HEK293 (cell line): ENCODE data around the gene PPP1R18.

Experiments
- CTCF ChIA-PET: fragments of 350-600 bp; formaldehyde crosslinking; extraction: SDS; loops from one replicate; lab custom pipeline; 2021; ENCODE audit warnings: antibody characterized with exemption; lab: Yijun Ruan, JAX
- POLR2A ChIA-PET: fragments of 300-600 bp; formaldehyde crosslinking; extraction: SDS; loops from one replicate; lab custom pipeline; 2020; ENCODE audit warnings: antibody characterized with exemption, inconsistent platforms; lab: Yijun Ruan, JAX
- H3K27ac ChIP-seq: fragments of 200-500 bp; sonication (Bioruptor generic); 2 replicates; pipeline ENCODE4 v1.5.1; 2014; ENCODE audit warnings: low read depth, low read length, control low read depth, inconsistent platforms; ENCODE audit errors: extremely low read depth
- H3K36me3 ChIP-seq, 2 experiments: fragments of 200-500 bp in 1 of 2; sonication (Bioruptor generic) in 1 of 2; 1 replicate in 1 of 2; 2 replicates in 1 of 2; pipeline ENCODE4 v1.5.1; 2014 to 2017; ENCODE audit warnings: inconsistent platforms in 2 of 2, low read length in 2 of 2; ENCODE audit not compliant: control insufficient read depth in 2 of 2, insufficient read depth in 1 of 2
- H3K4me1 ChIP-seq: fragments of 200-500 bp; sonication (Bioruptor generic); 2 replicates; pipeline ENCODE4 v1.5.1; 2014; ENCODE audit warnings: mild to moderate bottlenecking, low read length, inconsistent platforms; ENCODE audit not compliant: control insufficient read depth, insufficient read depth
- H3K4me3 ChIP-seq: 2 replicates; pipeline ENCODE4 v1.5.1; 2011; ENCODE audit warnings: low read depth, mild to moderate bottlenecking, control low read depth, low read length, moderate library complexity
- H3K9me3 ChIP-seq: fragments of 200-500 bp; sonication (Bioruptor generic); 2 replicates; pipeline ENCODE4 v1.5.1; 2014; ENCODE audit warnings: low read depth, low read length, inconsistent platforms; ENCODE audit not compliant: control insufficient read depth, insufficient read depth
- PRDM1 ChIP-seq: fragments of 450-650 bp; formaldehyde crosslinking; IDR thresholded peaks from 2 replicates; pipeline ENCODE4; 2016; ENCODE audit warnings: missing biosample characterization, missing genetic modification characterization
- ZBTB7A ChIP-seq: fragments of 450-650 bp; formaldehyde crosslinking; IDR thresholded peaks from 2 replicates; pipeline ENCODE4 v1.5.1; 2016; ENCODE audit warnings: low read depth, missing biosample characterization, missing genetic modification characterization
- ZNF132 ChIP-seq: fragments of 450-650 bp; formaldehyde crosslinking; IDR thresholded peaks from 2 replicates; pipeline ENCODE4 v1.5.1; 2017; ENCODE audit warnings: missing biosample characterization, missing genetic modification characterization, borderline replicate concordance
- ZNF202 ChIP-seq: fragments of 450-650 bp; formaldehyde crosslinking; IDR thresholded peaks from 2 replicates; pipeline ENCODE4 v1.5.1; 2016; ENCODE audit warnings: missing biosample characterization, missing genetic modification characterization, borderline replicate concordance
- ZNF341 ChIP-seq: fragments of 450-650 bp; formaldehyde crosslinking; IDR thresholded peaks from 2 replicates; pipeline ENCODE4; 2016; ENCODE audit warnings: low read depth, missing biosample characterization, missing genetic modification characterization
- TF ChIP-seq, protein P1 (sequence below): fragments of 450-650 bp; formaldehyde crosslinking; IDR thresholded peaks from 2 replicates; pipeline ENCODE4 v1.5.1; 2016; ENCODE audit warnings: missing biosample characterization, missing genetic modification characterization
- TF ChIP-seq, protein P2 (sequence below): fragments of 450-650 bp; IDR thresholded peaks from 2 replicates; pipeline ENCODE4 v1.5.1; 2018; ENCODE audit warnings: missing biosample characterization, missing genetic modification characterization

The PPP1R18 gene

DNA sequence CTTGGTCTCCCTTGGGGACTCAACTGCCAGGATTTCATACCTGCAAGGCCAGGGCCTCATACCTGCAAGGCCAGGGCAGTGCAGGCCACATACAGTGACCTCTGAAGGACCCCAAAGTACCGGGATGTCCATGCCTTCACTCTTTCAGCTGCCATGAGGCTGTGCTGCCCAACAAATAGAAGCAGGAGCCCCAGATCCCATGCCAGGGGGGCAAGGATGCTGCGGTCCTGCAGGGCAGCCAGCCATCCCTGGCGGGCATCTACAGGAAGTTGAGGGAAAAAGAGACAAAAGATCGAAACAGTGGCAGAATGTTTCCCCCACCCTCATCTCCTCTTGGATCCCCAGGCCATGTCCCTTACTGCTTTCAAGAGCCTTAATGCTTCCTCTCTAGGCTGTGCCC is 3.5 kb upstream of the PPP1R18 start:
- no peak for TF ChIP-seq ZBTB7A
- Histone ChIP-seq H3K4me1 (peaks cover 17% of the 10 kb centered on the region), H3K4me3 (peak overlapping the region; percentile 90), H3K27ac (peak overlapping the region; percentile 93), H3K9me3 (no peaks in the 10 kb centered on the region), H3K36me3 (peaks cover 0 to 6% of the 10 kb centered on the region in 2 experiments; a peak in 2 of 3 replicates)
- CTCF ChIA-PET, result interaction anchor here (0.6 to 5.4 kb wide), 9 partner anchors 9 to 140 kb away, joined by 3 to 45 read pairs (median 5); no protein-coding TSS in a partner anchor
- POLR2A ChIA-PET, result interaction anchor here (0.5 to 14.5 kb wide), 11 partner anchors 8 to 92 kb away, joined by 3 to 235 read pairs (median 7); partner anchors contain the start of genes FLOT1, MDC1 and TUBB

DNA sequence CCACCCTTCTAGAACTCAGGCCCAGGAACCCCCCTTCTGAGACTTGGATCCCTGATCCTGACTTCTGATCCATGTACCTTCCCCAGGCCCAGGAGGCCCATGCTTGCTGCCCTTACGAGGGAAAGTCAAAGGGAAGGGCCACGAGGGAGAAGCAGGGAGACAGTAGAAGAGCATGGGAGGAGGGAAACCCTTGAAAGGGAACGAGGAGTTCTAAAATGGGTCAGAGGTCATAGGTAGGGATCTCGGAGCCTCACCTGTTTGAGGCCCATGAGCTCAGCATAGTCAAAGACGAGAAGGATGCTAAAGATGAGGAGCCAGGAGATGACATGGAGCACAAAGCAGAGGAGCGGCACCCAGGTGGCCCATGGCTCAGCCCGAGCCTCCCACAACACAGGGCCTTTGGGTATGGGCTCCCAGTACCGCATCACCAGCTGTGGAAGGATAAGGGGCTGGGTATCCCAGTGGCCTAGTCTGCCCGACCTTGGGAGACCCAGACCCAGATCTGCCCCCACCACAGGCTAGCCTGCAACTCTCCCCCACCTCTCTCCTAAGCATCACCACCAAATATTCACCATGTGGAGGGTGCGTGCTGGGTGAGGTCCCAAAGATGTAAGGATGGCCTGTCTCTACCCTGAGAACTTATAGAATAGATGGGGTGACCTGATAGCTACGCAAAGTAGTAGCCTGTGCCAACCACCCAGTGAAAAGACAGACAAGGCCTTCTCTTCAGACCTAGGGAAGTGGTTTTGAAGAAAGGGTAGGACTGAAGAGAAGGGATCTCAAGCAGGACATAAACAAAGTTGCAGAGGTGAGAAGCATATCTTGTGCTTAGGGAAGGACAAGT is 2.8 kb upstream of the PPP1R18 start:
- H3K9me3 ChIP-seq, result no peaks in the 10 kb centered on the region
- peaks cover 0 to 6% of the 10 kb centered on the region in 2 experiments; a peak in 2 of 3 replicates for H3K36me3 ChIP-seq
- peak overlapping the region; percentile 93; the same call in 1 of the 2 replicates for H3K27ac ChIP-seq
- no peak overlapping the region for H3K4me3 ChIP-seq
- POLR2A ChIA-PET, result interaction anchor here (0.5 to 14.5 kb wide), 6 partner anchors 10 to 91 kb away, joined by 3 to 235 read pairs (median 4); partner anchors contain the start of genes FLOT1, MDC1 and TUBB
- peak; percentile 73 for TF ChIP-seq PRDM1 (tag by site-specific recombination)
- TF ChIP-seq, protein P1, sequence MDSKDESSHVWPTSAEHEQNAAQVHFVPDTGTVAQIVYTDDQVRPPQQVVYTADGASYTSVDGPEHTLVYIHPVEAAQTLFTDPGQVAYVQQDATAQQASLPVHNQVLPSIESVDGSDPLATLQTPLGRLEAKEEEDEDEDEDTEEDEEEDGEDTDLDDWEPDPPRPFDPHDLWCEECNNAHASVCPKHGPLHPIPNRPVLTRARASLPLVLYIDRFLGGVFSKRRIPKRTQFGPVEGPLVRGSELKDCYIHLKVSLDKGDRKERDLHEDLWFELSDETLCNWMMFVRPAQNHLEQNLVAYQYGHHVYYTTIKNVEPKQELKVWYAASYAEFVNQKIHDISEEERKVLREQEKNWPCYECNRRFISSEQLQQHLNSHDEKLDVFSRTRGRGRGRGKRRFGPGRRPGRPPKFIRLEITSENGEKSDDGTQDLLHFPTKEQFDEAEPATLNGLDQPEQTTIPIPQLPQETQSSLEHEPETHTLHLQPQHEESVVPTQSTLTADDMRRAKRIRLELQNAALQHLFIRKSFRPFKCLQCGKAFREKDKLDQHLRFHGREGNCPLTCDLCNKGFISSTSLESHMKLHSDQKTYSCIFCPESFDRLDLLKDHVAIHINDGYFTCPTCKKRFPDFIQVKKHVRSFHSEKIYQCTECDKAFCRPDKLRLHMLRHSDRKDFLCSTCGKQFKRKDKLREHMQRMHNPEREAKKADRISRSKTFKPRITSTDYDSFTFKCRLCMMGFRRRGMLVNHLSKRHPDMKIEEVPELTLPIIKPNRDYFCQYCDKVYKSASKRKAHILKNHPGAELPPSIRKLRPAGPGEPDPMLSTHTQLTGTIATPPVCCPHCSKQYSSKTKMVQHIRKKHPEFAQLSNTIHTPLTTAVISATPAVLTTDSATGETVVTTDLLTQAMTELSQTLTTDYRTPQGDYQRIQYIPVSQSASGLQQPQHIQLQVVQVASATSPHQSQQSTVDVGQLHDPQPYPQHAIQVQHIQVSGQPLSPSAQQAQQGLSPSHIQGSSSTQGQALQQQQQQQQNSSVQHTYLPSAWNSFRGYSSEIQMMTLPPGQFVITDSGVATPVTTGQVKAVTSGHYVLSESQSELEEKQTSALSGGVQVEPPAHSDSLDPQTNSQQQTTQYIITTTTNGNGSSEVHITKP (tag by site-specific recombination), result peak; percentile 74
- 0 out of 2 replicates have a peak, but pooled peaks have one; percentile 7 for TF ChIP-seq ZNF341 (tag by site-specific recombination)
- no peak for TF ChIP-seq ZNF132 (tag by site-specific recombination)
- peaks cover 17% of the 10 kb centered on the region for H3K4me1 ChIP-seq
- CTCF ChIA-PET, result interaction anchor here (0.6 to 5.4 kb wide), 11 partner anchors 9 to 504 kb away, joined by 3 to 45 read pairs (median 3); no protein-coding TSS in a partner anchor

DNA sequence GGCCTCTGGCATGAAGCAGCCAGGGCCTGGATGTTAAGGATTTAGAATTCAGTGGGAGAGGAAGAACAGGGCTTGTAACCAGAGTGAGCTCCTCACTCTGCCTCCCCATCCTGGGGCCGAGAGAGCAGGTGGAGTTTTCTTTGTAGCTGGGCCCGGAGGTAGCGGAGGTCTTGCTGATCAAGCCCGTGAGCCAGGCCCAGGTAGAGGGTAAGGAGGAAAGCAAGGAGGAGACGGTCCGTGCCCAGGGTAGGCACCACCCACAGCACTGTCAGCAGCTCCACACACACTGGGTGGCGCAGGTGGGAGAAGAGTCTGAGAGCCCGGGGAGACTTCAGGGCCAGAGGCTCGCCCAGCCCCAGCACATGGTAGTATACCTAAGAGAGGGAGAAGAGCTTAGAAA is 2.1 kb upstream of the PPP1R18 start:
- Histone ChIP-seq H3K27ac (peak overlapping the region; percentile 94; the same call in 1 of the 2 replicates), H3K4me3 (no peak overlapping the region), H3K36me3 (peaks cover 0 to 6% of the 10 kb centered on the region in 2 experiments; a peak in 2 of 3 replicates), H3K9me3 (no peaks in the 10 kb centered on the region), H3K4me1 (peaks cover 17% of the 10 kb centered on the region)
- POLR2A ChIA-PET, result interaction anchor here (0.6 to 14.5 kb wide), 10 partner anchors 9 to 470 kb away, joined by 3 to 235 read pairs (median 3); partner anchors contain the start of genes DHX16, FLOT1, MDC1 and TCF19
- CTCF ChIA-PET, result interaction anchor here (0.5 to 5.4 kb wide), 12 partner anchors 10 to 140 kb away, joined by 3 to 45 read pairs (median 4); partner anchors contain the start of gene DHX16
- TF ChIP-seq, protein P2, sequence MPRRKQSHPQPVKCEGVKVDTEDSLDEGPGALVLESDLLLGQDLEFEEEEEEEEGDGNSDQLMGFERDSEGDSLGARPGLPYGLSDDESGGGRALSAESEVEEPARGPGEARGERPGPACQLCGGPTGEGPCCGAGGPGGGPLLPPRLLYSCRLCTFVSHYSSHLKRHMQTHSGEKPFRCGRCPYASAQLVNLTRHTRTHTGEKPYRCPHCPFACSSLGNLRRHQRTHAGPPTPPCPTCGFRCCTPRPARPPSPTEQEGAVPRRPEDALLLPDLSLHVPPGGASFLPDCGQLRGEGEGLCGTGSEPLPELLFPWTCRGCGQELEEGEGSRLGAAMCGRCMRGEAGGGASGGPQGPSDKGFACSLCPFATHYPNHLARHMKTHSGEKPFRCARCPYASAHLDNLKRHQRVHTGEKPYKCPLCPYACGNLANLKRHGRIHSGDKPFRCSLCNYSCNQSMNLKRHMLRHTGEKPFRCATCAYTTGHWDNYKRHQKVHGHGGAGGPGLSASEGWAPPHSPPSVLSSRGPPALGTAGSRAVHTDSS, result no peak
- no peak for TF ChIP-seq ZNF202 (tag by site-specific recombination)
